Keratinocyte (primary cell): ENCODE data around the gene AQP5.

Experiments used
- CTCF ChIP-seq, 3 experiments: IDR thresholded peaks in 1 of 3; conservative IDR thresholded peaks in 1 of 3; optimal IDR thresholded peaks in 1 of 3; 2 replicates in 2 of 3; 3 replicates in 1 of 3; pipeline versions ENCODE3 to v1.5.1; 2011; ENCODE audit warnings: low read length in 3 of 3, mild to moderate bottlenecking in 3 of 3, moderate library complexity in 2 of 3, control low read depth in 1 of 3, inconsistent platforms in 1 of 3; ENCODE audit not compliant: insufficient read depth in 2 of 3; ENCODE audit errors: extremely low read depth in 1 of 3
- EZH2 ChIP-seq: IDR thresholded peaks from one replicate; pipeline ENCODE4 v1.6.1; 2012; ENCODE audit warnings: inconsistent platforms, mild to moderate bottlenecking, low read length, moderate library complexity

- no peak for TF ChIP-seq EZH2
- TF ChIP-seq CTCF (optimal IDR thresholded peaks at IDR 0.05 in 1 of 3, IDR thresholded peaks at IDR 0.05 in 1 of 3, conservative IDR thresholded peaks at IDR 0.05 in 1 of 3; ENCODE audit: extremely low read depth in 1 of 3, insufficient read depth in 2 of 3, low read length in 3 of 3) = no peak
These were observed 38.5 kb upstream of the AQP5 start for GRCh38 chr12:49923035-49923644.
